Measurements from ENCODE around the gene KYNU. TPM values are rescaled to one million over a fixed set of nuclear protein-coding genes. Genes with fewer than 3 reads are reported as not detected.
"Not testable (repeated sequence)": the region's sequence is repeated elsewhere in the genome, so short reads cannot be mapped to it uniquely, and the experiment has no call there.

KYNU gene
- total RNA-seq, 1 donor from 2014 or later = 34.5 TPM

GRCh38 chr2:142858961-142859360 lies 18.5 kb upstream of the KYNU start:
- Histone ChIP-seq H3K9me3 (no peaks in the 10 kb centered on the region), H3K4me1 (no peaks in the 10 kb centered on the region), H3K4me3 (no peak overlapping the region), H3K27ac (no peak overlapping the region), H3K27me3 (no peaks in the 10 kb centered on the region), H3K36me3 (no peaks in the 10 kb centered on the region)
- TF ChIP-seq CTCF (IDR thresholded peaks at IDR 0.05) = no peak
- no peak for DNase-seq
- peak; percentile 45 for ATAC-seq
- intact Hi-C loops (cut with DNase I) = no loop called here

- H3K4me3 ChIP-seq = no peak overlapping the region
- H3K9me3 ChIP-seq = no peaks in the 10 kb centered on the region
- no peak overlapping the region for H3K27ac ChIP-seq
- intact Hi-C loops (cut with DNase I) = no loop called here
- no peaks in the 10 kb centered on the region for H3K36me3 ChIP-seq
- H3K27me3 ChIP-seq = no peaks in the 10 kb centered on the region
- TF ChIP-seq CTCF (IDR thresholded peaks at IDR 0.05) = no peak
- H3K4me1 ChIP-seq = no peaks in the 10 kb centered on the region
- ATAC-seq = no peak
- DNase-seq = no peak
These were observed 15.2 kb upstream of the KYNU start for GRCh38 chr2:142862299-142862698.

DNA sequence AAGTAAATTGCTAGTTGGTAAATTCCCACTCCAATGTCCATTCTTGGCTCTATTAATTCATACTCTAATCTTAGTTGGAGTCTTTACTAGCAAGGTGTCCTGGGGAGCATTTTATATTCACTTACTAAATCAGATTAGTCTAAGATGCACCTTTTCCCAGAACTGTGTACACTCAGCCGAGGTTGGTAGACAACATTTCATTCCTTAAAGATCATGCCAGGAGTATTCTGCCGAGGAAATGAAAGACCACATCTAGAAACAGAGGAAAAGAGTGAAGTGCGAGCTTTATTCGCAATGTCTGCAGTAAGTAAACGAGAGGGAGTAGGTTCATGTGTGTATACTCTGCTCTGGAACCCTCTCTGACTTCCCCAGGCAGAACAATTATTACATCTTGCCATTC lies 14.6 kb upstream of the KYNU start:
- Histone ChIP-seq H3K27me3 (no peaks in the 10 kb centered on the region), H3K9me3 (no peaks in the 10 kb centered on the region), H3K27ac (no peak overlapping the region), H3K4me3 (no peak overlapping the region), H3K36me3 (no peaks in the 10 kb centered on the region), H3K4me1 (no peaks in the 10 kb centered on the region)
- TF ChIP-seq CTCF (IDR thresholded peaks at IDR 0.05) = no peak
- ATAC-seq = no peak
- DNase-seq = no peak
- intact Hi-C loops (cut with DNase I) = no loop called here

DNA sequence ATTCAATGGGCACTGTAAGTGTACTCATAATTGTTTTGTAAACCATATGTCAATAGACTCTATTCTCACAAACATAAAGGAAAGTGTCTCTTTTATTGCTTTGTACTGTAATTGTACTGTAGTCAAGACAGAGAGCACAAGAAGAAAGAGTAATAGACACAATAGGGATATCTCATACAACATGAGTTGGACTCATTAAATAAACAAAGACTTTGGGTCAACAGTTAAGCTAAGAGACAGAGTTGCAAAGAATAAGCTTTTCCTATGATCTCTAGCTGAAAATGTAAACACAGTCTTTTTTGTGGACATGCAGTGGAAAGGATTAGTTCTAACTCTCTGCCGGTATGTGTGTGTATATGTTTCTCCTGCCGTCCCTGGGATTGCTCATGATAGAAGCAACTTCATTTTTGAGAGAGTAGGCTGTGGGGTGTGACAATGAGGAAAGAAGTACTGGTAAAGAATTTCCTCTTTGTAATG lies 13.9 kb upstream of the KYNU start:
- H3K27ac ChIP-seq = peak overlapping the region; percentile 4
- no peaks in the 10 kb centered on the region for H3K9me3 ChIP-seq
- no peak overlapping the region for H3K4me3 ChIP-seq
- no peaks in the 10 kb centered on the region for H3K4me1 ChIP-seq
- intact Hi-C loops (cut with DNase I) = no loop called here
- no peaks in the 10 kb centered on the region for H3K27me3 ChIP-seq
- no peak for TF ChIP-seq CTCF (IDR thresholded peaks at IDR 0.05)
- H3K36me3 ChIP-seq = no peaks in the 10 kb centered on the region
- no peak for DNase-seq
- ATAC-seq = peak; percentile 32

- DNase-seq; H3K9me3 ChIP-seq; ATAC-seq; H3K27me3 ChIP-seq; intact Hi-C loops (cut with DNase I); H3K4me3 ChIP-seq; H3K4me1 ChIP-seq; H3K36me3 ChIP-seq; H3K27ac ChIP-seq: not testable (repeated sequence)
These were observed 12.9 kb upstream of the KYNU start for GRCh38 chr2:142864605-142865004.

DNA sequence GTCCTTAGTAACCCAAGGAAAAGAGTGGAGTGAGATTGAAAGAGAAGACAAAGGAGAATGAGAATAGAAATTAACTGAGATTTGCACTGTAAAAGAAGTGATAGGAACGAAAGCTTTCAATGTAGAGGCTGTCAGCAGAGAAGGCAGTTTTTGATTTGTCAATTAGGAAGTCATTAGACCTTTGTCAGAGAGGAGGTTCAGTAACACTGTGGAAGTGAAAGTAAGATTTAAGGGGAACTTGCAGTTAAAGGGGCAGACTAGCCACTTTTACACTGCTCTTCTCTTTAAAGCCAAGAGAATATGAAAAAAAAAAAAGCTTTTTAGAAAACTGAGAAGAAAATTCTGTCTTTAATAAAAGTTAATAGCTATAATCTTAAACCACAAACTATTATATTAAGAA lies 11.5 kb upstream of the KYNU start:
- no peaks in the 10 kb centered on the region for H3K27me3 ChIP-seq
- no peak overlapping the region for H3K4me3 ChIP-seq
- TF ChIP-seq CTCF (IDR thresholded peaks at IDR 0.05) = no peak
- intact Hi-C loops (cut with DNase I) = no loop called here
- no peaks in the 10 kb centered on the region for H3K9me3 ChIP-seq
- H3K4me1 ChIP-seq = no peaks in the 10 kb centered on the region
- peak overlapping the region; percentile 33 for H3K27ac ChIP-seq
- no peak for DNase-seq
- ATAC-seq = peak; percentile 72
- no peaks in the 10 kb centered on the region for H3K36me3 ChIP-seq
